GM23338 (cell line): Measurements from ENCODE around the gene SLC2A9. TPM values are rescaled to one million over a fixed set of nuclear protein-coding genes. Genes with fewer than 3 reads are reported as not detected.

Experiments used
- ATAC-seq: fragments of 200-7000 bp; cut with Tn5 transposase; 3 replicates; pipeline ENCODE4 v1.9.1; 2020
- DNase-seq: peaks from one replicate; pipeline ENCODE4 v3.0.0-alpha.2; 2015; ENCODE audit warnings: low spot score
- H2AFZ ChIP-seq: fragments of 200-600 bp; sonication (generic); 2 replicates; pipeline ENCODE4 v1.8.0; 2016; ENCODE audit warnings: antibody characterized with exemption, mild to moderate bottlenecking, moderate library complexity
- H3F3A ChIP-seq: fragments of 200-600 bp; sonication (generic); replicated peaks from 2 replicates; pipeline ENCODE4 v1.8.0; 2017; ENCODE audit warnings: antibody characterized with exemption, mixed run types, low read depth
- H3K27ac ChIP-seq: fragments of 200-600 bp; sonication (generic); 2 replicates; pipeline ENCODE4 v1.6.1; 2016; ENCODE audit warnings: low read depth
- H3K27me3 ChIP-seq: fragments of 200-600 bp; sonication (generic); 2 replicates; pipeline ENCODE4 v1.8.0; 2016; ENCODE audit warnings: mild to moderate bottlenecking, mixed run types, moderate library complexity; ENCODE audit not compliant: insufficient read depth
- H3K36me3 ChIP-seq: fragments of 200-600 bp; sonication (generic); 2 replicates; pipeline ENCODE4 v1.8.0; 2016; ENCODE audit warnings: mild to moderate bottlenecking; ENCODE audit not compliant: insufficient read depth
- H3K4me1 ChIP-seq: fragments of 200-600 bp; sonication (generic); 2 replicates; pipeline ENCODE4 v1.8.0; 2016; ENCODE audit warnings: mild to moderate bottlenecking, moderate library complexity; ENCODE audit not compliant: insufficient read depth
- H3K4me2 ChIP-seq: fragments of 200-600 bp; sonication (generic); 2 replicates; pipeline ENCODE4 v1.7.1; 2017; ENCODE audit warnings: mixed run types
- H3K4me3 ChIP-seq: fragments of 200-600 bp; sonication (generic); 2 replicates; pipeline ENCODE4 v1.6.1; 2016; ENCODE audit warnings: mixed run types
- H3K79me2 ChIP-seq: fragments of 200-600 bp; sonication (generic); replicated peaks from 2 replicates; pipeline ENCODE4 v1.8.0; 2017; ENCODE audit warnings: mild to moderate bottlenecking; ENCODE audit not compliant: insufficient read depth
- H3K9me2 ChIP-seq: fragments of 200-600 bp; sonication (generic); 2 replicates; pipeline ENCODE4 v1.8.0; 2017; ENCODE audit not compliant: insufficient read depth
- H4K20me1 ChIP-seq: fragments of 200-600 bp; sonication (generic); replicated peaks from 2 replicates; pipeline ENCODE4 v1.8.0; 2017; ENCODE audit warnings: mild to moderate bottlenecking; ENCODE audit not compliant: insufficient read depth
- H3K27ac Mint-ChIP-seq: 2 replicates; pipeline ENCODE4 v1.8.0; 2020; ENCODE audit warnings: inconsistent platforms, mild to moderate bottlenecking, moderate library complexity, mixed read lengths
- H3K27me3 Mint-ChIP-seq: 3 replicates; pipeline ENCODE4 v1.8.0; 2022; ENCODE audit warnings: low read depth, mild to moderate bottlenecking, moderate library complexity, mixed read lengths, inconsistent platforms; ENCODE audit not compliant: insufficient read depth, poor library complexity
- H3K36me3 Mint-ChIP-seq: 3 replicates; pipeline ENCODE4 v1.8.0; 2021; ENCODE audit warnings: low read depth, mild to moderate bottlenecking, inconsistent platforms, moderate library complexity, mixed read lengths
- H3K4me1 Mint-ChIP-seq: 3 replicates; pipeline ENCODE4 v1.8.0; 2020; ENCODE audit warnings: mild to moderate bottlenecking, inconsistent platforms, mixed read lengths
- H3K4me3 Mint-ChIP-seq: 3 replicates; pipeline ENCODE4 v1.8.0; 2021; ENCODE audit warnings: moderate library complexity, mild to moderate bottlenecking, inconsistent platforms, mixed read lengths
- H3K9me3 Mint-ChIP-seq: 3 replicates; pipeline ENCODE4 v1.8.0; 2020; ENCODE audit warnings: moderate library complexity, mild to moderate bottlenecking, inconsistent platforms, mixed read lengths
- CREB1 ChIP-seq: fragments of 250-450 bp; sonication (Bioruptor Pico); IDR thresholded peaks from 2 replicates; pipeline ENCODE4 v1.5.0; 2020; ENCODE audit warnings: low read depth, mild to moderate bottlenecking, moderate library complexity
- REST ChIP-seq: IDR thresholded peaks from one replicate; pipeline ENCODE4 v1.6.1; 2018; ENCODE audit warnings: antibody characterized with exemption; ENCODE audit not compliant: unreplicated experiment
- STAT1 ChIP-seq: IDR thresholded peaks from one replicate; pipeline ENCODE4 v1.6.1; 2016; ENCODE audit warnings: antibody characterized with exemption; ENCODE audit not compliant: unreplicated experiment
- ZNF462 ChIP-seq: fragments of 250-450 bp; sonication (Bioruptor Pico); IDR thresholded peaks from 2 replicates; pipeline ENCODE4 v1.5.0; 2020; ENCODE audit warnings: mild to moderate bottlenecking, moderate library complexity
- polyA plus RNA-seq: library from polyadenylated mRNA; unstranded; fragments of >200 nt; fragmentation: Nextera tagmentation; extraction: Ambion mirVana; gene quantifications from 2 replicates; pipeline ENCODE4 v1.2.1, GENCODE V29; 2016
- total RNA-seq: library from RNA; depleted of rRNA; stranded (reverse); fragments of >200 nt; shearing (Covaris generic); gene quantifications from 2 replicates; pipeline ENCODE4 v1.2.3, GENCODE V29; 2014

SLC2A9 gene
- total and polyA plus RNA-seq, 2 experiments from 2014 or later, result 0.21 to 0.40 TPM

GRCh38 chr4:9937078-9937477 lies 84.2 kb downstream of the SLC2A9 start:
- Histone ChIP-seq H3K79me2 (no peaks in the 10 kb centered on the region), H3K4me3 (no peak overlapping the region), H2AFZ (no peak overlapping the region), H3K9me2 (no peaks in the 10 kb centered on the region), H4K20me1 (no peaks in the 10 kb centered on the region), H3K4me2 (no peak overlapping the region), H3K27me3 (no peaks in the 10 kb centered on the region), H3F3A (no peaks in the 10 kb centered on the region), H3K27ac (no peak overlapping the region), H3K36me3 (no peaks in the 10 kb centered on the region), H3K4me1 (peaks cover 16% of the 10 kb centered on the region)
- Mint-ChIP-seq H3K27me3 (peaks cover 4% of the 10 kb centered on the region), H3K9me3 (no peaks in the 10 kb centered on the region), H3K27ac (no peak overlapping the region), H3K4me1 (peaks cover 26% of the 10 kb centered on the region), H3K4me3 (no peak overlapping the region), H3K36me3 (no peaks in the 10 kb centered on the region)
- DNase-seq (no peak), ATAC-seq (no peak)
- TF ChIP-seq REST, result no peak

GRCh38 chr4:9936129-9936644 lies 85.1 kb downstream of the SLC2A9 start:
- H3K9me3 Mint-ChIP-seq, result no peaks in the 10 kb centered on the region
- Histone ChIP-seq H2AFZ (no peak overlapping the region), H3K9me2 (no peaks in the 10 kb centered on the region), H3K36me3 (no peaks in the 10 kb centered on the region), H3K79me2 (no peaks in the 10 kb centered on the region), H3K4me3 (no peak overlapping the region), H3K27ac (no peak overlapping the region), H3F3A (no peaks in the 10 kb centered on the region), H3K4me1 (peaks cover 16% of the 10 kb centered on the region), H4K20me1 (no peaks in the 10 kb centered on the region), H3K4me2 (no peak overlapping the region), H3K27me3 (no peaks in the 10 kb centered on the region)
- peaks cover 30% of the 10 kb centered on the region for H3K4me1 Mint-ChIP-seq
- TF ChIP-seq STAT1 (no peak), REST (no peak), ZNF462 (CRISPR knock-in tag) (no peak), CREB1 (CRISPR knock-in tag) (no peak)
- peaks cover 5% of the 10 kb centered on the region for H3K27me3 Mint-ChIP-seq
- H3K27ac Mint-ChIP-seq, result no peak overlapping the region
- ATAC-seq (no peak), DNase-seq (no peak)
- no peaks in the 10 kb centered on the region for H3K36me3 Mint-ChIP-seq
- no peak overlapping the region for H3K4me3 Mint-ChIP-seq
